ENCODE results near the gene SLC39A5. TPM values are rescaled to one million over a fixed set of nuclear protein-coding genes. Genes with fewer than 3 reads are reported as not detected.

SLC39A5 gene
- total and polyA plus RNA-seq, 2 of the 13 experiments (the other 11 are each of a cell fraction or from before 2014, with no cell fraction given): 59.7 to 101 TPM

DNA sequence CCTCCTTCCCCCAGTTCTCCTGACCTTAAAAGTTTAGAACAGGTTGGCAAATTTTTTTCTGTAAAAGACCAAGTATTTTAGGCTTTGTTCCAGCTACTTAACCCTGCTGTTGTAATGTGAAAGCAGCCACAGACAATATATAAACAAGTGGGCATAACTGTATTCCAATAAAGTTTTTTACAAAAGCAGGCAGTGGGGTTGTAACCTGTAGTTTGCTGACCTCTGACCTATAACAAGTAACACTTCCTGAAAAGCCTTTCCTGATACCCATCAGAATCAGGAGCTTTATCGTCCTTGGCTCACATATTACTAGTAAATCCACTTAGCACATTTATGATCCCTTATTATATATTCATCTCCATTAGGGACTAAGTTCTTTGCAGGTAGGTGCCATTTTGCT, 27.5 kb upstream of the SLC39A5 start (continued):
- TF ChIP-seq, protein P1, sequence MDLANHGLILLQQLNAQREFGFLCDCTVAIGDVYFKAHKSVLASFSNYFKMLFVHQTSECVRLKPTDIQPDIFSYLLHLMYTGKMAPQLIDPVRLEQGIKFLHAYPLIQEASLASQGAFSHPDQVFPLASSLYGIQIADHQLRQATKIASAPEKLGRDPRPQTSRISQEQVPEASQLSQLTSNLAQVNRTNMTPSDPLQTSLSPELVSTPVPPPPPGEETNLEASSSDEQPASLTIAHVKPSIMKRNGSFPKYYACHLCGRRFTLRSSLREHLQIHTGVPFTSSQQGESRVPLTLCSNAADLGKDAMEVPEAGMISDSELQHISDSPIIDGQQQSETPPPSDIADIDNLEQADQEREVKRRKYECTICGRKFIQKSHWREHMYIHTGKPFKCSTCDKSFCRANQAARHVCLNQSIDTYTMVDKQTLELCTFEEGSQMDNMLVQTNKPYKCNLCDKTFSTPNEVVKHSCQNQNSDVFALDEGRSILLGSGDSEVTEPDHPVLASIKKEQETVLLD (CRISPR knock-in tag; IDR thresholded peaks at IDR 0.05; ENCODE audit: low read depth): no peak
- TF ChIP-seq NR2F6 (IDR thresholded peaks at IDR 0.05): 0 out of 2 replicates have a peak, but pooled peaks have one; percentile 21
- no peak for TF ChIP-seq NR2F6 (CRISPR knock-in tag; IDR thresholded peaks at IDR 0.05)
- no peak for TF ChIP-seq KDM2A (CRISPR knock-in tag; IDR thresholded peaks at IDR 0.05; ENCODE audit: borderline replicate concordance, low read depth)
- no peak for TF ChIP-seq ZNF337 (CRISPR knock-in tag; IDR thresholded peaks at IDR 0.05; ENCODE audit: borderline replicate concordance, low read depth)
- no peak for TF ChIP-seq ZNF720 (CRISPR knock-in tag; IDR thresholded peaks at IDR 0.05)

DNA sequence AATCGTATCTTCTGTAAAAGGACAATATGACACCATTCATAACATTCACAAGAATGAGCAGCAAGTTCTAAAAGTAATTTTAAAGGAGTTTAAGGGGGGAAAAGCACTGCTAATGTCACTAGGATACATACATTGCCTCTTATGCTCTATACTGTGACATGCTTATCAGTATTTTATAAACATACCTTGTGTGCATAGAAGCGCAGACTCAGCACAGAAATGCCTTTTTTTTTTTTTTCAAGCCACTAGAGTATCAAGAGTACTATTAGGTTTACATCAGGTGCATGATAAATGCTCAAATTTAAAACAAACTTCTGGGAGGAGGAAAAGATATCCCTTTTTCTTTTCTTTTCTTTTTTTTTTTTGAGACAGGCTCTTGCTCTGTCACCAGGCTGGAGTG, 27.0 kb upstream of the SLC39A5 start:
- intact Hi-C loops (cut with micrococcal nuclease; ENCODE audit: unreplicated experiment): no loop called here
- in situ Hi-C loops (cut with HindIII; ENCODE audit: extremely low pct_ligation_motif_present, low pct_unique_long_range_greater_than_20kb): no loop called here
- TF ChIP-seq, protein P2, sequence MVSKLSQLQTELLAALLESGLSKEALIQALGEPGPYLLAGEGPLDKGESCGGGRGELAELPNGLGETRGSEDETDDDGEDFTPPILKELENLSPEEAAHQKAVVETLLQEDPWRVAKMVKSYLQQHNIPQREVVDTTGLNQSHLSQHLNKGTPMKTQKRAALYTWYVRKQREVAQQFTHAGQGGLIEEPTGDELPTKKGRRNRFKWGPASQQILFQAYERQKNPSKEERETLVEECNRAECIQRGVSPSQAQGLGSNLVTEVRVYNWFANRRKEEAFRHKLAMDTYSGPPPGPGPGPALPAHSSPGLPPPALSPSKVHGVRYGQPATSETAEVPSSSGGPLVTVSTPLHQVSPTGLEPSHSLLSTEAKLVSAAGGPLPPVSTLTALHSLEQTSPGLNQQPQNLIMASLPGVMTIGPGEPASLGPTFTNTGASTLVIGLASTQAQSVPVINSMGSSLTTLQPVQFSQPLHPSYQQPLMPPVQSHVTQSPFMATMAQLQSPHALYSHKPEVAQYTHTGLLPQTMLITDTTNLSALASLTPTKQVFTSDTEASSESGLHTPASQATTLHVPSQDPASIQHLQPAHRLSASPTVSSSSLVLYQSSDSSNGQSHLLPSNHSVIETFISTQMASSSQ (IDR thresholded peaks at IDR 0.05; ENCODE audit: low read depth): no peak
- TF ChIP-seq, protein P2 (CRISPR knock-in tag; IDR thresholded peaks at IDR 0.05; ENCODE audit: borderline replicate concordance): no peak
- no peak for TF ChIP-seq ZNF326 (CRISPR knock-in tag; IDR thresholded peaks at IDR 0.05; ENCODE audit: borderline replicate concordance)
- TF ChIP-seq HDAC1 (CRISPR knock-in tag; IDR thresholded peaks at IDR 0.05): no peak
- TF ChIP-seq MAFK (conservative IDR thresholded peaks at IDR 0.05 in 1 of 2, IDR thresholded peaks at IDR 0.05 in 1 of 2; ENCODE audit: low read length in 2 of 2): peak in 1 of 2 experiments; percentile 26; a peak in 1 of 4 replicates
- no peak for TF ChIP-seq GTF2F1 (IDR thresholded peaks at IDR 0.05; ENCODE audit: low read length)
- H3K4me2 ChIP-seq (ENCODE audit: low read depth, low read length): no peak overlapping the region
- peaks cover 14 to 30% of the 10 kb centered on the region in 2 experiments for H3K36me3 ChIP-seq (replicated peaks in 1 of 2; ENCODE audit: control insufficient read depth in 1 of 2, insufficient read depth in 2 of 2, low read length in 2 of 2)
- ChIA-PET POLR2A (interaction anchor here (0.7 to 1.6 kb wide), 2 partner anchors 19 to 38 kb away, joined by 3 to 11 read pairs; partner anchors contain the start of gene RNF41), CTCF (ENCODE audit: low intra/inter-chr PET ratio, low total read pairs) (no interaction called here)
- no peaks in the 10 kb centered on the region for H3K4me1 ChIP-seq (ENCODE audit: insufficient read depth, low read length)
- H3K27me3 ChIP-seq (ENCODE audit: control insufficient read depth in 1 of 2, insufficient read depth in 2 of 2, low read length in 2 of 2): no peaks in the 10 kb centered on the region
- no peak overlapping the region for H3K9ac ChIP-seq (ENCODE audit: insufficient read depth, low read depth, low read length)
- H3K4me3 ChIP-seq (replicated peaks in 1 of 3; ENCODE audit: insufficient read depth in 1 of 3, low read depth in 2 of 3, low read length in 3 of 3): no peak overlapping the region
- no peaks in the 10 kb centered on the region for H3K9me3 ChIP-seq (ENCODE audit: low read length)
- no TSS peak for BruUV-seq (replicated peaks)
- no peak for DNase-seq (ENCODE audit: low spot score)
- no peak for FAIRE-seq
- no peak overlapping the region for H2AFZ ChIP-seq (ENCODE audit: low read length)
- no peaks in the 10 kb centered on the region for H4K20me1 ChIP-seq (ENCODE audit: insufficient read depth, low read length)
- no peak overlapping the region for H3K27ac ChIP-seq (ENCODE audit: extremely low read length, insufficient read depth, low read length)
- no peak for ATAC-seq
- H3K79me2 ChIP-seq (ENCODE audit: insufficient read depth, low read length): no peaks in the 10 kb centered on the region
- WGBS (ENCODE audit: low lambda C conversion rate): 88% methylated on average over 2 of the region's 2 CpGs

All from HepG2 (cell line).